WTC11 (cell line): Measurements from ENCODE around the gene RAC3. TPM values are rescaled to one million over a fixed set of nuclear protein-coding genes. Genes with fewer than 3 reads are reported as not detected.

Experiments used
- ATAC-seq: fragments of 200-7000 bp; cut with Tn5 transposase; 2 replicates; pipeline ENCODE4 v1.10.0; 2021; ENCODE audit warnings: mild to moderate bottlenecking, moderate library complexity
- CTCF ChIA-PET: fragments of 300-600 bp; sonication (Branson Sonifier 250); formaldehyde crosslinking; loops from one replicate; lab custom pipeline; 2021; ENCODE audit warnings: antibody characterized with exemption; lab: Charles Lee
- POLR2A ChIA-PET: fragments of 350-600 bp; sonication (Branson Sonifier 250); formaldehyde crosslinking; loops from one replicate; lab custom pipeline; 2021; ENCODE audit warnings: antibody characterized with exemption; lab: Charles Lee
- DNase-seq: peaks from one replicate; pipeline ENCODE4 v3.0.0; 2021; ENCODE audit warnings: low spot score
- H3K27ac Mint-ChIP-seq: 2 replicates; pipeline ENCODE4 v1.8.0; 2021; ENCODE audit warnings: mixed read lengths
- H3K27me3 Mint-ChIP-seq: 2 replicates; pipeline ENCODE4 v1.8.0; 2021; ENCODE audit warnings: low read depth, mild to moderate bottlenecking, moderate library complexity, mixed read lengths
- H3K36me3 Mint-ChIP-seq: 2 replicates; pipeline ENCODE4 v1.8.0; 2021; ENCODE audit warnings: mixed read lengths
- H3K4me1 Mint-ChIP-seq: 2 replicates; pipeline ENCODE4 v1.8.0; 2022; ENCODE audit warnings: mixed read lengths
- H3K4me3 Mint-ChIP-seq: 2 replicates; pipeline ENCODE4 v1.8.0; 2021; ENCODE audit warnings: mild to moderate bottlenecking, moderate library complexity, mixed read lengths
- H3K9me3 Mint-ChIP-seq: 2 replicates; pipeline ENCODE4 v1.8.0; 2021; ENCODE audit warnings: mixed read lengths
- GRHL2 ChIP-seq: fragments of 250-450 bp; sonication (Bioruptor Pico); IDR thresholded peaks from 2 replicates; pipeline ENCODE4 v1.8.0; 2022; ENCODE audit warnings: mild to moderate bottlenecking, moderate library complexity; ENCODE audit not compliant: insufficient replicate concordance, severe bottlenecking
- NR2C2 ChIP-seq: sonication (generic); formaldehyde crosslinking; IDR thresholded peaks from 2 replicates; pipeline ENCODE4 v1.8.0; 2022; ENCODE audit warnings: mild to moderate bottlenecking, missing genetic modification reagents
- PRRX2 ChIP-seq: fragments of 250-450 bp; sonication (Bioruptor Pico); IDR thresholded peaks from 2 replicates; pipeline ENCODE4 v1.8.0; 2021; ENCODE audit warnings: mild to moderate bottlenecking
- SP1 ChIP-seq: sonication (generic); formaldehyde crosslinking; conservative IDR thresholded peaks from 2 replicates; pipeline ENCODE4 v1.8.1; 2022; ENCODE audit warnings: missing genetic modification reagents
- TEAD1 ChIP-seq: sonication (generic); formaldehyde crosslinking; IDR thresholded peaks from 2 replicates; pipeline ENCODE4 v1.8.0; 2022; ENCODE audit warnings: mild to moderate bottlenecking, missing genetic modification reagents
- TP53 ChIP-seq: sonication (generic); formaldehyde crosslinking; IDR thresholded peaks from 2 replicates; pipeline ENCODE4 v1.8.1; 2023; ENCODE audit warnings: mild to moderate bottlenecking, missing genetic modification reagents
- ZNF138 ChIP-seq: sonication (generic); formaldehyde crosslinking; conservative IDR thresholded peaks from 2 replicates; pipeline ENCODE4 v1.8.1; 2022; ENCODE audit warnings: mild to moderate bottlenecking, moderate library complexity, missing genetic modification reagents
- ZNF317 ChIP-seq: sonication (generic); formaldehyde crosslinking; IDR thresholded peaks from 2 replicates; pipeline ENCODE4 v1.8.1; 2023; ENCODE audit warnings: low read depth, mild to moderate bottlenecking, moderate library complexity, missing genetic modification reagents, borderline replicate concordance
- ZNF416 ChIP-seq: fragments of 250-450 bp; sonication (Bioruptor Pico); IDR thresholded peaks from 2 replicates; pipeline ENCODE4 v1.9.0; 2021; ENCODE audit warnings: mild to moderate bottlenecking, inconsistent platforms
- ZNF671 ChIP-seq: fragments of 250-450 bp; sonication (Bioruptor Pico); IDR thresholded peaks from 2 replicates; pipeline ENCODE4 v1.8.0; 2021; ENCODE audit warnings: mild to moderate bottlenecking
- total RNA-seq: library from RNA; stranded (reverse); gene quantifications from 3 replicates; pipeline ENCODE4 v1.2.3, GENCODE V29; 2021
- TF ChIP-seq, protein P1 (sequence below): sonication (generic); formaldehyde crosslinking; IDR thresholded peaks from 2 replicates; pipeline ENCODE4 v1.8.1; 2022; ENCODE audit warnings: mild to moderate bottlenecking, missing genetic modification reagents, moderate library complexity, borderline replicate concordance
- TF ChIP-seq, protein P2 (sequence below): sonication (generic); formaldehyde crosslinking; IDR thresholded peaks from 2 replicates; pipeline ENCODE4 v1.8.1; 2022; ENCODE audit warnings: mild to moderate bottlenecking, moderate library complexity, missing genetic modification reagents
- TF ChIP-seq, protein P3 (sequence below): sonication (generic); formaldehyde crosslinking; IDR thresholded peaks from 2 replicates; pipeline ENCODE4 v1.8.1; 2023; ENCODE audit warnings: mild to moderate bottlenecking, missing genetic modification reagents, borderline replicate concordance
- TF ChIP-seq, protein P4 (sequence below): sonication (generic); formaldehyde crosslinking; IDR thresholded peaks from 2 replicates; pipeline ENCODE4 v1.8.0; 2022; ENCODE audit warnings: mild to moderate bottlenecking, missing genetic modification reagents
- TF ChIP-seq, protein P5 (sequence below): sonication (generic); formaldehyde crosslinking; IDR thresholded peaks from 2 replicates; pipeline ENCODE4 v1.8.0; 2022; ENCODE audit warnings: missing genetic modification reagents
- TF ChIP-seq, protein P6 (sequence below): fragments of 250-450 bp; sonication (Bioruptor Pico); IDR thresholded peaks from 2 replicates; pipeline ENCODE4 v1.9.0; 2021; ENCODE audit warnings: mild to moderate bottlenecking
- TF ChIP-seq, protein P7 (sequence below): fragments of 250-450 bp; sonication (Bioruptor Pico); IDR thresholded peaks from 2 replicates; pipeline ENCODE4 v2.1.2; 2022; ENCODE audit warnings: mild to moderate bottlenecking, moderate library complexity

Gene RAC3
- total RNA-seq, 1 experiment from 2014 or later: 163 TPM

DNA sequence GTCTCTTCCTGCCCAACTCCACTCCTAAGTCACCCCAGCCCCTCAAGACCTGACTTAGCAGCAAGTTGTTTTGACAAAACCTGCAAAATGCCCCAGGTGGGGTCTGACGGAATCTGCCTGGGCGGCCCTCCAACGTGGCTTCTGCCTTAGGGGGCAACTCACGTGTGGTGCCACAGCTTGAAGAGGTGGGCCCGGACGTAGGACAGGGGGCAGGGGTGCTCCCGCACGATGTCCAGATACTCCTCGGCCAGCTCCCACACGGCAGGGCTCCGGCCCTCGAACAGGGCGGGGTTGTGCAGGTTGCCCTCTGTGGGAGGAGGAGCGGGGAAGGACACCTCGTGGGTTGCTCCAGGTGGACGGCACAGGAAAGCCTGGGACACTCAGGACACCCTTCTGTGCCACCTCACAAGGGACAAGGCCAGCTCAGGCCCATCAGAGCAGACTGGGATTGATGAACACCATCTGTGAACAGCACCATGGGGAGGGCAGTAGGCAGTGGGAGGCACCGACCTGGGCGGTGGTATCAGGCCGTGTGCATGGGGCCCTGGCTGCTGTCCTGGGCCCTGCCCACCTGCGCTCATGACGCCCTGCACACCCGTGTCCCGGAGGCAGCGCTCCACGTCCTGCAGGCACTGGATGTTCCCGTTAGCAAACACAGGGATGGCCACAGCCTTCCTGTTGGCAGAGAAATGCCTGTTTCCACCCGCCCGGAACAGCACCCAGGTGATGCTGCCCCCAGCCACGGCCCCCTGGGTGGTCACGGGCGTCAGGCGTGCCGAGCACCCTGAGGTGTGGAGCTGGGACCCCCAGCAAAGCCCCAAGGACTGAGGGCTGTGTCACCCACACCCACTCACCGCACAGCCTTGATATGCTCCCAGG lies 29.8 kb downstream of the RAC3 start (continued):
- TF ChIP-seq, protein P1, sequence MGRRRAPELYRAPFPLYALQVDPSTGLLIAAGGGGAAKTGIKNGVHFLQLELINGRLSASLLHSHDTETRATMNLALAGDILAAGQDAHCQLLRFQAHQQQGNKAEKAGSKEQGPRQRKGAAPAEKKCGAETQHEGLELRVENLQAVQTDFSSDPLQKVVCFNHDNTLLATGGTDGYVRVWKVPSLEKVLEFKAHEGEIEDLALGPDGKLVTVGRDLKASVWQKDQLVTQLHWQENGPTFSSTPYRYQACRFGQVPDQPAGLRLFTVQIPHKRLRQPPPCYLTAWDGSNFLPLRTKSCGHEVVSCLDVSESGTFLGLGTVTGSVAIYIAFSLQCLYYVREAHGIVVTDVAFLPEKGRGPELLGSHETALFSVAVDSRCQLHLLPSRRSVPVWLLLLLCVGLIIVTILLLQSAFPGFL (CRISPR knock-in tag): no peak
- TF ChIP-seq, protein P2, sequence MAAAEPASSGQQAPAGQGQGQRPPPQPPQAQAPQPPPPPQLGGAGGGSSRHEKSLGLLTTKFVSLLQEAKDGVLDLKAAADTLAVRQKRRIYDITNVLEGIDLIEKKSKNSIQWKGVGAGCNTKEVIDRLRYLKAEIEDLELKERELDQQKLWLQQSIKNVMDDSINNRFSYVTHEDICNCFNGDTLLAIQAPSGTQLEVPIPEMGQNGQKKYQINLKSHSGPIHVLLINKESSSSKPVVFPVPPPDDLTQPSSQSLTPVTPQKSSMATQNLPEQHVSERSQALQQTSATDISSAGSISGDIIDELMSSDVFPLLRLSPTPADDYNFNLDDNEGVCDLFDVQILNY (CRISPR knock-in tag): no peak

DNA sequence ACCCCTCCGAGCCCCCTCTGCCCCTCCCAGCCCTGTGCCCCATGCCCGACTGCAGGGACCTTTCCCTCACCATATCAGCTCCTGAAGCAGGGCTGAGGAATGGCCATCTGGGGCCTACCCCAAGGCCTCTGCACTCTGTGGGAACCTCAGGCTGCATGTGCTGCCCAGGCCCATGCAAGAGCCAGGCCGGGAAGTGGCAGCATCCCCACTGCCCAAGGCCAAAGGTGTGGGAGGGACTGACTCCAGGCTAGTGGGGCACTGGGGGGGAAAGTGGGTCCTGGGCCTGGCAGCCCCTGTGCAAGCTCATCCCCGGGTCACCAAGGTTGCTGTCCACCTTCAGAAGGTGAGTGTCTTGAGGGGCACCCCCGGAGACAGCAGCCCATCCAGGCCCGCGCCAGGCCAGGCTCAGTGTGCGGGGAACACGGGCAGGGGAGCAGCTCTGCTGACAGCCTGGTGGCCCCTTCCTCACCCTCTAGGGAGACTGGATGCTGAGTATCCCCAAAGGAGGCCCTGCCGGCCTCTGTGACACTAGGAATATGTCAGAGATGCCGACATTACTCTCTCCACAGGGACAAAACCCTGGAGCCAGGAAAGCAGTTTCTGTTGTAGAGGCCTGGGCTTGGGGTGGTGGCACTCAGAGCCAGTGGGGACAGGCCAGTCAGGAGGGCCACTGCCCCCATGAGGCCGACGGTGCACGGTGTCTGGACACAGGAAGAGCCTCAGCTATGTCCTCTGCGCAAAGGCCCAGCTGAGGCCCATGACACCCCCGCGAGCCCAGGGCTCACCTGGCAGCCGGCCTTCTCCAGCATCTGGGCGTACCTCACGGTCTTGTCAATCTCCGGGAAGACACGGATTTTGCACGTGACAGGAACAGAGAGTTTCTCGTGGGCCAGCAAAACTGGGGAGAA lies 30.9 kb downstream of the RAC3 start:
- no peaks in the 10 kb centered on the region for H3K27me3 Mint-ChIP-seq
- no peak for ATAC-seq
- H3K27ac Mint-ChIP-seq: no peak overlapping the region
- POLR2A ChIA-PET: no interaction called here
- peaks cover 3% of the 10 kb centered on the region; the same call in 1 of the 2 replicates for H3K36me3 Mint-ChIP-seq
- H3K4me3 Mint-ChIP-seq: no peak overlapping the region
- CTCF ChIA-PET: interaction anchor here (0.6 to 2.6 kb wide), 2 partner anchors 32 to 42 kb away, joined by 4 to 19 read pairs; no protein-coding TSS in a partner anchor
- DNase-seq: no peak
- H3K9me3 Mint-ChIP-seq: no peaks in the 10 kb centered on the region
- H3K4me1 Mint-ChIP-seq: 0 out of 2 replicates have a peak, but pooled peaks cover 2% of the 10 kb centered on the region
- TF ChIP-seq PRRX2 (CRISPR knock-in tag) (no peak), ZNF671 (no peak), SP1 (CRISPR knock-in tag) (no peak), ZNF317 (CRISPR knock-in tag) (no peak), TP53 (CRISPR knock-in tag) (no peak), GRHL2 (no peak), NR2C2 (no peak), TEAD1 (no peak), ZNF416 (CRISPR knock-in tag) (no peak), ZNF138 (no peak)
- TF ChIP-seq, protein P3, sequence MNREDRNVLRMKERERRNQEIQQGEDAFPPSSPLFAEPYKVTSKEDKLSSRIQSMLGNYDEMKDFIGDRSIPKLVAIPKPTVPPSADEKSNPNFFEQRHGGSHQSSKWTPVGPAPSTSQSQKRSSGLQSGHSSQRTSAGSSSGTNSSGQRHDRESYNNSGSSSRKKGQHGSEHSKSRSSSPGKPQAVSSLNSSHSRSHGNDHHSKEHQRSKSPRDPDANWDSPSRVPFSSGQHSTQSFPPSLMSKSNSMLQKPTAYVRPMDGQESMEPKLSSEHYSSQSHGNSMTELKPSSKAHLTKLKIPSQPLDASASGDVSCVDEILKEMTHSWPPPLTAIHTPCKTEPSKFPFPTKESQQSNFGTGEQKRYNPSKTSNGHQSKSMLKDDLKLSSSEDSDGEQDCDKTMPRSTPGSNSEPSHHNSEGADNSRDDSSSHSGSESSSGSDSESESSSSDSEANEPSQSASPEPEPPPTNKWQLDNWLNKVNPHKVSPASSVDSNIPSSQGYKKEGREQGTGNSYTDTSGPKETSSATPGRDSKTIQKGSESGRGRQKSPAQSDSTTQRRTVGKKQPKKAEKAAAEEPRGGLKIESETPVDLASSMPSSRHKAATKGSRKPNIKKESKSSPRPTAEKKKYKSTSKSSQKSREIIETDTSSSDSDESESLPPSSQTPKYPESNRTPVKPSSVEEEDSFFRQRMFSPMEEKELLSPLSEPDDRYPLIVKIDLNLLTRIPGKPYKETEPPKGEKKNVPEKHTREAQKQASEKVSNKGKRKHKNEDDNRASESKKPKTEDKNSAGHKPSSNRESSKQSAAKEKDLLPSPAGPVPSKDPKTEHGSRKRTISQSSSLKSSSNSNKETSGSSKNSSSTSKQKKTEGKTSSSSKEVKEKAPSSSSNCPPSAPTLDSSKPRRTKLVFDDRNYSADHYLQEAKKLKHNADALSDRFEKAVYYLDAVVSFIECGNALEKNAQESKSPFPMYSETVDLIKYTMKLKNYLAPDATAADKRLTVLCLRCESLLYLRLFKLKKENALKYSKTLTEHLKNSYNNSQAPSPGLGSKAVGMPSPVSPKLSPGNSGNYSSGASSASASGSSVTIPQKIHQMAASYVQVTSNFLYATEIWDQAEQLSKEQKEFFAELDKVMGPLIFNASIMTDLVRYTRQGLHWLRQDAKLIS (CRISPR knock-in tag): no peak
- TF ChIP-seq, protein P4, sequence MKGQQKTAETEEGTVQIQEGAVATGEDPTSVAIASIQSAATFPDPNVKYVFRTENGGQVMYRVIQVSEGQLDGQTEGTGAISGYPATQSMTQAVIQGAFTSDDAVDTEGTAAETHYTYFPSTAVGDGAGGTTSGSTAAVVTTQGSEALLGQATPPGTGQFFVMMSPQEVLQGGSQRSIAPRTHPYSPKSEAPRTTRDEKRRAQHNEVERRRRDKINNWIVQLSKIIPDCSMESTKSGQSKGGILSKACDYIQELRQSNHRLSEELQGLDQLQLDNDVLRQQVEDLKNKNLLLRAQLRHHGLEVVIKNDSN (CRISPR knock-in tag): no peak
- TF ChIP-seq, protein P5, sequence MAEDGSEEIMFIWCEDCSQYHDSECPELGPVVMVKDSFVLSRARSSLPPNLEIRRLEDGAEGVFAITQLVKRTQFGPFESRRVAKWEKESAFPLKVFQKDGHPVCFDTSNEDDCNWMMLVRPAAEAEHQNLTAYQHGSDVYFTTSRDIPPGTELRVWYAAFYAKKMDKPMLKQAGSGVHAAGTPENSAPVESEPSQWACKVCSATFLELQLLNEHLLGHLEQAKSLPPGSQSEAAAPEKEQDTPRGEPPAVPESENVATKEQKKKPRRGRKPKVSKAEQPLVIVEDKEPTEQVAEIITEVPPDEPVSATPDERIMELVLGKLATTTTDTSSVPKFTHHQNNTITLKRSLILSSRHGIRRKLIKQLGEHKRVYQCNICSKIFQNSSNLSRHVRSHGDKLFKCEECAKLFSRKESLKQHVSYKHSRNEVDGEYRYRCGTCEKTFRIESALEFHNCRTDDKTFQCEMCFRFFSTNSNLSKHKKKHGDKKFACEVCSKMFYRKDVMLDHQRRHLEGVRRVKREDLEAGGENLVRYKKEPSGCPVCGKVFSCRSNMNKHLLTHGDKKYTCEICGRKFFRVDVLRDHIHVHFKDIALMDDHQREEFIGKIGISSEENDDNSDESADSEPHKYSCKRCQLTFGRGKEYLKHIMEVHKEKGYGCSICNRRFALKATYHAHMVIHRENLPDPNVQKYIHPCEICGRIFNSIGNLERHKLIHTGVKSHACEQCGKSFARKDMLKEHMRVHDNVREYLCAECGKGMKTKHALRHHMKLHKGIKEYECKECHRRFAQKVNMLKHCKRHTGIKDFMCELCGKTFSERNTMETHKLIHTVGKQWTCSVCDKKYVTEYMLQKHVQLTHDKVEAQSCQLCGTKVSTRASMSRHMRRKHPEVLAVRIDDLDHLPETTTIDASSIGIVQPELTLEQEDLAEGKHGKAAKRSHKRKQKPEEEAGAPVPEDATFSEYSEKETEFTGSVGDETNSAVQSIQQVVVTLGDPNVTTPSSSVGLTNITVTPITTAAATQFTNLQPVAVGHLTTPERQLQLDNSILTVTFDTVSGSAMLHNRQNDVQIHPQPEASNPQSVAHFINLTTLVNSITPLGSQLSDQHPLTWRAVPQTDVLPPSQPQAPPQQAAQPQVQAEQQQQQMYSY: no peak
- TF ChIP-seq, protein P6, sequence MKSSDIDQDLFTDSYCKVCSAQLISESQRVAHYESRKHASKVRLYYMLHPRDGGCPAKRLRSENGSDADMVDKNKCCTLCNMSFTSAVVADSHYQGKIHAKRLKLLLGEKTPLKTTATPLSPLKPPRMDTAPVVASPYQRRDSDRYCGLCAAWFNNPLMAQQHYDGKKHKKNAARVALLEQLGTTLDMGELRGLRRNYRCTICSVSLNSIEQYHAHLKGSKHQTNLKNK: no peak
- TF ChIP-seq, protein P7, sequence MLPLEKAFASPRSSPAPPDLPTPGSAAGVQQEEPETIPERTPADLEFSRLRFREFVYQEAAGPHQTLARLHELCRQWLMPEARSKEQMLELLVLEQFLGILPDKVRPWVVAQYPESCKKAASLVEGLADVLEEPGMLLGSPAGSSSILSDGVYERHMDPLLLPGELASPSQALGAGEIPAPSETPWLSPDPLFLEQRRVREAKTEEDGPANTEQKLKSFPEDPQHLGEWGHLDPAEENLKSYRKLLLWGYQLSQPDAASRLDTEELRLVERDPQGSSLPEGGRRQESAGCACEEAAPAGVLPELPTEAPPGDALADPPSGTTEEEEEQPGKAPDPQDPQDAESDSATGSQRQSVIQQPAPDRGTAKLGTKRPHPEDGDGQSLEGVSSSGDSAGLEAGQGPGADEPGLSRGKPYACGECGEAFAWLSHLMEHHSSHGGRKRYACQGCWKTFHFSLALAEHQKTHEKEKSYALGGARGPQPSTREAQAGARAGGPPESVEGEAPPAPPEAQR (CRISPR knock-in tag): no peak
- TF ChIP-seq, protein P2 (CRISPR knock-in tag): no peak
